ENCODE data around the gene CYLD.

GRCh38 chr16:50834701-50835100 is 92.8 kb downstream of the CYLD start:
- TF ChIP-seq CTCF (IDR thresholded peaks at IDR 0.05; ENCODE audit: extremely low read depth in 1 of 2, insufficient read depth in 1 of 2, low read depth in 1 of 2, low read length in 2 of 2) (no peak), POLR2AphosphoS5 (IDR thresholded peaks at IDR 0.05; ENCODE audit: insufficient read depth, low read depth, low read length) (no peak), POLR2A (IDR thresholded peaks at IDR 0.05; ENCODE audit: low read depth, low read length) (no peak), GATA2 (IDR thresholded peaks at IDR 0.05; ENCODE audit: insufficient read depth, insufficient read length, low read depth, low read length) (no peak)

Data from endothelial cell of umbilical vein (primary cell).